ENCODE results near the gene ZBED6. TPM values are rescaled to one million over a fixed set of nuclear protein-coding genes. Genes with fewer than 3 reads are reported as not detected.

Gene ZBED6
- total RNA-seq, 1 donor from 2014 or later = 11.7 TPM

GRCh38 chr1:203839081-203839480, 43.7 kb downstream of the ZBED6 start:
- peak in 1 of 2 donors; percentile 54 for DNase-seq (ENCODE audit: low read depth in 2 of 2)

DNA sequence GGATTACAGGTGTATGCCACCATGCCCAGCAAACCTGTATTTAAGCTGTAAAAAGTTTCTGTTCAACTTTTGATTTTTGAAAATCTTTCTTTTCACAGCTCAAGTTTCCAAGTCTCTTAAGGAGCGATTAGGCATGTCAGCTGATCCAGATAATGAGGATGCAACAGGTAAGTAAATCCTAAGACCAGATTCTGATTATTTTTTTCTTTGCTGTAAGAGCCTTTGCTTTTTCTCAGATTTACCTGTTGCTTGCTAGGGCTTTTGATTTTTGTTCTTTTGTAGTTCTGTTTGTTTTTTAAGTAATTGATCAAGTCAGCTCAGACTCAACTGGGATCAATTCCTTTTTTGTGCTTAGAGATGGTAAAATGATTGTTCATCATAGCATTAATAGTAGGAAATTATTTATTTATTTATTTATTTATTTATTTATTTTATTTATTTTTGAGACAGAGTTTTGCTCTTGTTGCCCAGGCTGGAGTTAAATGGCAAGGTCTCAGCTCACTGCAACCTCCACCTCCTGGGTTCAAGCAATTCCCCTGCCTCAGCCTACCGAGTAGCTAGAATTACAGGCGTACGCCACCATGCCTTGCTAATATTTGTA, 44.9 kb downstream of the ZBED6 start:
- no peak for DNase-seq (ENCODE audit: low read depth in 2 of 2)

GRCh38 chr1:203842559-203842876, 47.1 kb downstream of the ZBED6 start:
- DNase-seq (ENCODE audit: low read depth in 2 of 2) = no peak

- DNase-seq (ENCODE audit: low read depth in 2 of 2) = no peak
Observed at GRCh38 chr1:203843435-203843834, 48.0 kb downstream of the ZBED6 start.

Other genes with a start within 250 kb of the ZBED6 start
- gene ATP2B4, start 168.8 kb upstream of the ZBED6 start, total RNA-seq = 52.0 and 54.2 TPM in 2 replicates
- under 0.01 TPM in 2 replicates for gene LAX1, start 30.4 kb upstream of the ZBED6 start, total RNA-seq
- 76.4 and 84.8 TPM in 2 replicates for gene ZC3H11A, start within 50 bp of the ZBED6 start, total RNA-seq
- gene SNRPE, start 66.0 kb downstream of the ZBED6 start, total RNA-seq = 55.8 and 70.0 TPM in 2 replicates

Data from dermis microvascular lymphatic vessel endothelial cell (primary cell).